Naive B cell (primary cell): ENCODE measurements around the gene PSMB3. TPM values are rescaled to one million over a fixed set of nuclear protein-coding genes. Genes with fewer than 3 reads are reported as not detected.
A peak's percentile ranks its signal among the peaks of the same experiment; 100 is the strongest.
"Not testable (repeated sequence)": the region's sequence is repeated elsewhere in the genome, so short reads cannot be mapped to it uniquely, and the experiment has no call there.

ENCODE experiments used
- ATAC-seq, 2 donors: fragments of 150-1000 bp; cut with Tn5 transposase; 2 replicates each; pipeline ENCODE4 v1.10.0; 2021; ENCODE audit warnings: low read depth in 2 of 2, mild to moderate bottlenecking in 2 of 2, moderate library complexity in 2 of 2
- DNase-seq: peaks from one replicate; pipeline ENCODE4 v3.0.0; 2022
- H3K27ac Mint-ChIP-seq, 6 donors: one replicate each; pipeline ENCODE4 v1.8.0; 2020 to 2022; ENCODE audit warnings: mild to moderate bottlenecking in 6 of 6, mixed read lengths in 6 of 6, moderate library complexity in 5 of 6, inconsistent platforms in 2 of 6
- H3K27me3 Mint-ChIP-seq, 3 donors: one replicate each; pipeline ENCODE4 v1.8.0; 2021 to 2022; ENCODE audit warnings: mixed read lengths in 3 of 3, mild to moderate bottlenecking in 1 of 3
- H3K36me3 Mint-ChIP-seq, 2 donors: one replicate each; pipeline ENCODE4 v1.8.0; 2020 to 2022; ENCODE audit warnings: mixed read lengths in 2 of 2, inconsistent platforms in 1 of 2, mild to moderate bottlenecking in 1 of 2
- H3K4me1 Mint-ChIP-seq, 3 donors: one replicate each; pipeline ENCODE4 v1.8.0; 2020 to 2022; ENCODE audit warnings: mixed read lengths in 3 of 3, inconsistent platforms in 1 of 3, mild to moderate bottlenecking in 1 of 3, moderate library complexity in 1 of 3
- H3K4me3 Mint-ChIP-seq, 8 donors: one replicate each; pipeline ENCODE4 v1.8.0; 2020 to 2022; ENCODE audit warnings: mild to moderate bottlenecking in 8 of 8, mixed read lengths in 8 of 8, moderate library complexity in 8 of 8, inconsistent platforms in 2 of 8
- H3K9me3 Mint-ChIP-seq, 7 donors: one replicate each; pipeline ENCODE4 v1.8.0; 2020 to 2022; ENCODE audit warnings: mixed read lengths in 7 of 7, mild to moderate bottlenecking in 5 of 7, inconsistent platforms in 2 of 7, moderate library complexity in 1 of 7
- polyA plus RNA-seq, 6 donors: library from polyadenylated mRNA; unstranded; fragments of 300-500 nt; fragmentation: Illumina TruSeq; gene quantifications; one replicate each; pipeline ENCODE4 v1.2.3, GENCODE V29; 2021; ENCODE audit warnings: low read depth in 6 of 6

PSMB3 gene
- polyA plus RNA-seq, 6 donors from 2014 or later, result 326 to 642 (median 411) TPM

DNA sequence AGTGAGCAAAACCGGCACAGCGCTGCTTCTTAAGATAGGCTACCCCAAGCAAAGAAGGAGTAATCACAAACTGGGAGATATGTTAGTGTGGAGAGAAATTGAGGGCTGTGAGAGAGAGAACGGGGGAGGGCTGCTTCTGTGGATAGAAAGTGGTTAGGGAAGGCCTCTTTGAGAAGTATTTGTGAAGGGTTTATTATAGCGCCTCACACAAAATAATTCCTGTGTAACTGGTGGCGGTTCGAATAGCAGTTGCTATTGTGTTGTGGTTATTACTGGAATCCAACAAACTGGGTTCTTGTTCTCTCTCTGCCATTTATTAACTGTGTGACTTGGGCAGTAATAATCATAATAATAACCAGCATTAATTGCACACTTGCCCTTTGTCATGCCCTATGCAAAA, 31.6 kb upstream of the PSMB3 start:
- Mint-ChIP-seq H3K4me1 (peaks cover 14 to 40% (median 16%) of the 10 kb centered on the region in 3 donors), H3K27ac (peak overlapping the region in 1 of 6 donors; percentile 68), H3K36me3 (peaks cover 0 to 33% of the 10 kb centered on the region in 2 donors), H3K27me3 (no peaks in the 10 kb centered on the region), H3K4me3 (no peak overlapping the region), H3K9me3 (no peaks in the 10 kb centered on the region)
- no peak for DNase-seq
- ATAC-seq, result no peak

DNA sequence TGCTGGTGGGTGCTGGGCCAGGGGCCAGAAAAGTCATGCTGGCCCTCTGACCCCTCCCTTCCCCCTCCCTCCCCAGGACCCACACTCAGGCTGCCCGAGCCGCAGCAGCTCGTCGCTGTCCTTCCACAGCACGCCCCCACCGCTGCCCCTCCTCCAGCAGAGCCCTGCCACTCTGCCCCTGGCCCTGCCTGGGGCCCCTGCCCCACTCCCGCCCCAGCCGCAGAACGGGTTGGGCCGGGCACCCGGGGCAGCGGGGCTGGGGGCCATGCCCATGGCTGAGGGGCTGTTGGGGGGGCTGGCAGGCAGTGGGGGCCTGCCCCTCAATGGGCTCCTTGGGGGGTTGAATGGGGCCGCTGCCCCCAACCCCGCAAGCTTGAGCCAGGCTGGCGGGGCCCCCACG, 30.7 kb upstream of the PSMB3 start:
- Mint-ChIP-seq H3K4me1 (peaks cover 14 to 42% (median 22%) of the 10 kb centered on the region in 3 donors), H3K36me3 (peaks cover 0 to 26% of the 10 kb centered on the region in 2 donors), H3K4me3 (no peak overlapping the region), H3K27ac (no peak overlapping the region), H3K9me3 (no peaks in the 10 kb centered on the region), H3K27me3 (no peaks in the 10 kb centered on the region)
- ATAC-seq (no peak), DNase-seq (no peak)

DNA sequence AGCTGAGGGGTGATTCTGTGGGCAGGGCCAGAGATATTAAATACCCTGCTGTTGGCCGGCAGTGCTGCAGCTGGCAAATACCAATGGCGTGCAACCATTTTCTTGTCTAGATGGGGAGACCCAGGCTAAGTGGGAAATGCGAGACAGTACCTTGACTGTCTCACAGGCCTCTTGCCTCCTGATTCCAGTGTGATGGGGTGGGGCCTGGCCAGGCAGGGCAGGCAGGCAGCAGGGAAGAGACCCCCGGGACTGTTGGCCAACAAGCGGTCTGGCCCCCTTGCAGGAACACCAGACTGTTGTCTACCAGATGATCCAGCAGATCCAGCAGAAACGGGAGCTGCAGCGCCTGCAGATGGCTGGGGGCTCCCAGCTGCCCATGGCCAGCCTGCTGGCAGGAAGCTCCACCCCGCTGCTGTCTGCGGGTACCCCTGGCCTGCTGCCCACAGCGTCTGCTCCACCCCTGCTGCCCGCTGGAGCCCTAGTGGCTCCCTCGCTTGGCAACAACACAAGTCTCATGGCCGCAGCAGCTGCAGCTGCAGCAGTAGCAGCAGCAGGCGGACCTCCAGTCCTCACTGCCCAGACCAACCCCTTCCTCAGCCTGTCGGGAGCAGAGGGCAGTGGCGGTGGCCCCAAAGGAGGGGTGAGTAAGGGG, 28.1 kb upstream of the PSMB3 start:
- peak overlapping the region in 1 of 6 donors; percentile 62 for H3K27ac Mint-ChIP-seq
- no peaks in the 10 kb centered on the region for H3K27me3 Mint-ChIP-seq
- H3K9me3 Mint-ChIP-seq, result peaks cover 0 to 4% (median 0%) of the 10 kb centered on the region in 7 donors
- no peak for DNase-seq
- H3K4me1 Mint-ChIP-seq, result peaks cover 29 to 48% (median 45%) of the 10 kb centered on the region in 3 donors
- no peak overlapping the region for H3K4me3 Mint-ChIP-seq
- H3K36me3 Mint-ChIP-seq, result peaks cover 0 to 7% of the 10 kb centered on the region in 2 donors
- no peak for ATAC-seq

DNA sequence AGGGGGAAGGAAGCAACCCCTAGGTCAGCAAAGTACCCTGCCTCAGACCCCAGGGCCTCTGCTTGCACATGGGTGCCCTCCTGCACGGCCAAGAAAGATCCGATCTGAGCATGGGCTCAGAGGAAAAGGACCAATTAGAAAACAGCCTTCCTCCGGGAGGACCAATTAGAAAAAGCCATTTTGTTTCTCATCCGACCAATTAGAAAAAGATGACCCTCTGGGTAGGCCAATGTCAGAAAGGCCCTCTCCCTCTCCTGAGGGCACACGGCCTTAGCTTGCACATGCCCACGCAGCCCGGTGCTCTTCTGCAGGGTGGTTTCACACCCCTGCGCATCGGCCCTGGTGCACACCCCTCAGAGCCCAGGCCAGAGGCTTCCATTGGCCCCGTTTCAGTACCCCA, 27.5 kb upstream of the PSMB3 start:
- Mint-ChIP-seq H3K4me3 (no peak overlapping the region), H3K36me3 (peaks cover 0 to 7% of the 10 kb centered on the region in 2 donors), H3K27me3 (no peaks in the 10 kb centered on the region), H3K4me1 (peaks cover 30 to 50% (median 47%) of the 10 kb centered on the region in 3 donors), H3K9me3 (peaks cover 0 to 4% (median 0%) of the 10 kb centered on the region in 7 donors), H3K27ac (peak overlapping the region in 1 of 6 donors; percentile 62)
- DNase-seq, result no peak
- no peak for ATAC-seq

DNA sequence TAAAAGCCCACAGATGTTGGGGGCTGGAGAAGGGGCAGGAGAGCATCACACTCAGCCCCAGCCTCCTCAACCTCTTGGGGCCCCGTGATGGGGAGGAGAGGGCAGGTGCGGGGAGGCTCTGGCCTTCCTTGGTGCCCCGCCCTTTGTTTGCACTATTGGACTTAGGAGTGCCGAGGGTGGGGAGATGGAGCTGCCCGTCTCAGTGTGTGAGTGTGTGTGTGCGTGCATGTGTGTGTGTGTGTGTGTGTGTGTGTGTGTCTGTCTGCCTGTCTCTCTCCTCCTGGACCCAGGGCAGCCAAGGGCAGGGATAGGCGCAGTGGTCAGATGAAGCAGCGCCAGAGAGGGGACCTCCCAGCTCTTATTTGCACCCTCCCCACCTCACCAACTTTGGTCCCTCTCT, 26.4 kb upstream of the PSMB3 start:
- peaks cover 34 to 53% (median 46%) of the 10 kb centered on the region in 3 donors for H3K4me1 Mint-ChIP-seq
- H3K27me3 Mint-ChIP-seq, ATAC-seq, DNase-seq, H3K9me3 Mint-ChIP-seq, H3K36me3 Mint-ChIP-seq: not testable (repeated sequence)
- H3K27ac Mint-ChIP-seq, result peak overlapping the region in 3 of 6 donors; percentile 35 to 78 (median 69)
- H3K4me3 Mint-ChIP-seq, result peak overlapping the region in 1 of 8 donors; percentile 42

DNA sequence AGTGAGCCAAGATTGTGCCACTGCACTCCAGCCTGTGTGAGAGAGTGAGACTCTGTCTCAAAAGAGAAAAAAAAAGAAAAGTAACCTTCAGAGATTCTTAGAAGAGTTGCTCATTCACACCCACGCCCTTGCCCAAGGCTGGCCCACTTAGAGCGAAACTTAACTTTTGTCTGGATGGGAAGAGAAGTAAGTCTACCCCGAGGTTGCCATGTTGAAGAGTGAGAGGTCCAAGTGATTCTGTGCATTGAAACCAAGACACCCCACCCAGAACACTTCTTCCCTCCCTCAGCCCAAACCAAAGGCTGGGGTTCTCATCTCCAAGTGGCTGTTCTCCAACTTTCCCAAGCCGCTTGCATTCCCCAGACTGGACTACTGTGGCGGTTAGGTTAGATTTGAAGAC, 24.8 kb upstream of the PSMB3 start:
- peaks cover 39 to 62% (median 54%) of the 10 kb centered on the region in 3 donors for H3K4me1 Mint-ChIP-seq
- ATAC-seq, result no peak
- no peaks in the 10 kb centered on the region for H3K27me3 Mint-ChIP-seq
- no peak for DNase-seq
- H3K36me3 Mint-ChIP-seq, result no peaks in the 10 kb centered on the region
- H3K27ac Mint-ChIP-seq, result peak overlapping the region; percentile 61 to 96 (median 92)
- peaks cover 0 to 4% (median 0%) of the 10 kb centered on the region in 7 donors for H3K9me3 Mint-ChIP-seq
- peak overlapping the region; percentile 63 to 96 (median 86) for H3K4me3 Mint-ChIP-seq

DNA sequence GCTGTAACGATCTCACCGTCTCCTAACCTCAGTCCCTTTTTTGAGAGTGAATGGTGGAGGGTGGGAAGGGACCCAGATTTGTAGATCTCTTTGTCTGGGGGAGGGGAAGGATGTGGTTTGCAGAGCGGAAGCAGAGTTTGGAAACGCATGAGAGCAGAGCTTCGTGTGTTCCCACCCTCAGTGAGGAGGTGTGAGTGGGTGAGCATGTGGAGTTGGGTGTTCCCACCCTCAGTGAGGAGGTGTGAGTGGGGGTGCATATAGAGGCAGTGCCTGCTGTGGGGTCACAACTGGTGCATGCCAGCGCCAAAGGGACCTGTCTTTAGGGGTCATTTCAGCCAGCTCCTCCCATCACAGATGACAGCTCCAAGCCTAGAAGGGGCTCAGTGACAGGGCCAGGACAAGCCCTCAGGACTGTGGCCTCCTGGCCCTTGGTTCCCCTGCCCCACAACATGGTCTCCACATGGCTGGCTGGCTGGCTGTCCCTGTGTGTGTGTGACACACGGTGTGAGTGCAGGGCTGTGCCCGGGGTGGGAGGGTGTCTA, 24.2 kb upstream of the PSMB3 start:
- peak; percentile 59 to 62 for ATAC-seq
- DNase-seq, result peak; percentile 75
- Mint-ChIP-seq H3K36me3 (no peaks in the 10 kb centered on the region), H3K4me1 (peaks cover 39 to 67% (median 57%) of the 10 kb centered on the region in 3 donors), H3K4me3 (peak overlapping the region; percentile 63 to 96 (median 86)), H3K9me3 (peaks cover 0 to 4% (median 0%) of the 10 kb centered on the region in 7 donors), H3K27me3 (no peaks in the 10 kb centered on the region), H3K27ac (peak overlapping the region; percentile 36 to 96 (median 92))

DNA sequence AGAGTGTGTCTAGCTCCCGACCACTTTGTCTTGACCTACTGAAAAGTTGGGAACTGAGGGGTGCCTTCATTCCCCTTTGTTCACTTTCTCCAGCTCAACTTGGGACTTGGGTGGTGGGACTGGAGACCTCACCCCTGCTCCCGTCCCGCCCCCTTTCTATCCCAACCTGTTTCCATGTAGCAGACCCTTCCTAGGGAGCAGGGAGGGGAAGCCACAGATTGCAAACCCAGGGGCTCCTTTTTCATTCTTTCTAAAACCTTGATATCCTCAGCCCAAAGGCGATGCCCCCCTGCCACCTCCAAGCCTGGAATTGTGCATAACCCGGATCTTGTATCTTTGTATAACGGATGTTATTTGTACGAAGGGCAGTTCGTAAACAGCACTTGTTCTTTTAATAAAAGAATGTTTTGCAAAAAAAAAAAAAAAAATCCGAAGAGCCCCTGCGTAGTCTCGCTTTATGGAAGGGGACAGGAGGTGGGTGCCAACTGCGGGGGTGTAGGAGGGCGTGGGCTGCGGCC, 23.1 kb upstream of the PSMB3 start:
- peak overlapping the region in 3 of 6 donors; percentile 14 to 82 (median 59) for H3K27ac Mint-ChIP-seq
- H3K27me3 Mint-ChIP-seq, result no peaks in the 10 kb centered on the region
- H3K4me3 Mint-ChIP-seq, result peak overlapping the region; percentile 63 to 96 (median 86)
- peaks cover 0 to 4% (median 0%) of the 10 kb centered on the region in 7 donors for H3K9me3 Mint-ChIP-seq
- DNase-seq (no peak), ATAC-seq (no peak)
- H3K36me3 Mint-ChIP-seq, result no peaks in the 10 kb centered on the region
- H3K4me1 Mint-ChIP-seq, result peaks cover 39 to 69% (median 67%) of the 10 kb centered on the region in 3 donors

DNA sequence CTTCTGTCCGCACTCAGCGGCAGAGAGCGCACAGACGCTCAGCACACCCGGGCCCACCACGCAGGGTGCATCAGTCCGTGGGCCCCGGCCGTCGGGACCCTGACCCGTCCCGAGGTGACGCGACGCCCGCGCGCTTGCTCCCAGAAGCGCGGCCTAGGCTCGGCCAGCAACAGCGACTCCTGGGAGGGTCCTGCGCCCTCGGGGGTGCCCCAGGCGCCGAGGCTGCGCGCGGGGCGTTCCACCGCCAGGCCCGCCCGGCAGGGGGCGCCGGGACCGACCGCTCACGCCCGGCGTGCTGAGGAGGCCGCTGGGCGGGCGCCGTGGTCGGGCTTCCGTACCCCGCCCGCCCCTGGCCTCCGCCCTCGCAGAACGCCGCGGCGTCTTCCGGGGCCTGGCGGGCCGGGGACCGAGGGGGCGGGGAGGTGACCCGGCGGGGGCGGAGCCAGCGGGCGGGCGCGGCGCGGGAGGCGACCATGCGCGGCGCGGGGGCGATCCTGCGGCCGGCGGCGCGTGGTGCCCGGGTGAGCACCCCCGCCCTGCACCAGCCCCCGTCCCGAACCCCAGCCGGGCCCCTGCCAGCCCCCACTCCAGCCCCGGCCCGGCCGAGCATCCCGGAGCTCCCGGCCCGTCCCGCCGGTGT, 22.5 kb upstream of the PSMB3 start, which contains the start of gene CISD3:
Gene CISD3 (plus strand): TSS at position 456 of the 640 bp plus-strand sequence. CDS start 18 bp downstream, at position 474.
- Mint-ChIP-seq H3K36me3 (no peaks in the 10 kb centered on the region), H3K4me3 (peak within 1 kb of the TSS; percentile 89 to 98 (median 94)), H3K27ac (peak within 1 kb of the TSS; percentile 87 to 97 (median 96)), H3K9me3 (peaks cover 0 to 4% (median 0%) of the 10 kb centered on the region in 7 donors), H3K27me3 (no peaks in the 10 kb centered on the region), H3K4me1 (peaks cover 39 to 73% (median 72%) of the 10 kb centered on the region in 3 donors)
- ATAC-seq, result peak; percentile 86
- DNase-seq, result peak; percentile 88

DNA sequence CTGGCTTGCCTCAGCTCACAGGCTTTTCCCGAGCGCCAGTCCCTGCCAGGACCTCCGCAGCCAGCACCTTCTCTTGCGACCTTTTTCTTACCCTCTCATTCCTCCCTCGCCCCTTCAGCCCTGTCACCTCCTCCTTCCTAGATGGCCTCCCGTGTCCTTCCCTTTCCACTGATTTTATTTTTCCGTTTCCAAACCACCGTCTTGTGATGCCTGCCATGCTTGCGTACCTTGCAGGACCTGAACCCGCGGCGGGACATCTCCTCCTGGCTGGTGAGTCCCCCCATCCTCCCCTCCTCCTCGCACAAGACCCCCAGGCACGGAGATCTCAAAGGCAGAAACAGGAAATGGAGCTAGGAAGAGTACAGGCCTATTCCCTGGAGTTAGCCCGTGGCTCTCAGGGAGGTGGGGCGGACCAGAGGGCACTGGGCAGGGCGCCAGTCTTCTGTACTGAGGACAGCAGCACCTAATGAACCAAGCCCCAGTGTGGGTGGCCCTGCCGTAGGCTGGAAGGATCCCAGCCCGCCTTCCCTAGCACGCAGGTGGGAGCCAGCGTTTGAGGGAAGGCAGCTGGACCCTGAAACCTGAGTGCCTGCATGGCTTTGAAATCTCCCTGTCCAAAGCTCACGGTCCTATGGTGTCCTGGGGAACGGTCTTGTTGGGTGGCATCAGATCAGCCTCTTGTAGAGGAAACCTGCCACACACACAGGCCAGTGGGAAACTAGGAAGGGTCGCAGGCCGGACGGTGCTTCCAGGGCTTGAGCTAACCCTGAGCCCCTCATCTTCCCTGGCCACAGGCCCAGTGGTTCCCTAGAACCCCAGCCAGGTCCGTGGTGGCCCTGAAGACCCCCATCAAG, 21.8 kb upstream of the PSMB3 start:
- H3K27me3 Mint-ChIP-seq, result no peaks in the 10 kb centered on the region
- DNase-seq, result no peak
- ATAC-seq, result no peak
- H3K36me3 Mint-ChIP-seq, result no peaks in the 10 kb centered on the region
- peaks cover 39 to 75% (median 68%) of the 10 kb centered on the region in 3 donors for H3K4me1 Mint-ChIP-seq
- H3K4me3 Mint-ChIP-seq, result peak overlapping the region; percentile 89 to 98 (median 94)
- H3K27ac Mint-ChIP-seq, result peak overlapping the region; percentile 87 to 97 (median 96)
- H3K9me3 Mint-ChIP-seq, result peaks cover 0 to 4% (median 0%) of the 10 kb centered on the region in 7 donors

DNA sequence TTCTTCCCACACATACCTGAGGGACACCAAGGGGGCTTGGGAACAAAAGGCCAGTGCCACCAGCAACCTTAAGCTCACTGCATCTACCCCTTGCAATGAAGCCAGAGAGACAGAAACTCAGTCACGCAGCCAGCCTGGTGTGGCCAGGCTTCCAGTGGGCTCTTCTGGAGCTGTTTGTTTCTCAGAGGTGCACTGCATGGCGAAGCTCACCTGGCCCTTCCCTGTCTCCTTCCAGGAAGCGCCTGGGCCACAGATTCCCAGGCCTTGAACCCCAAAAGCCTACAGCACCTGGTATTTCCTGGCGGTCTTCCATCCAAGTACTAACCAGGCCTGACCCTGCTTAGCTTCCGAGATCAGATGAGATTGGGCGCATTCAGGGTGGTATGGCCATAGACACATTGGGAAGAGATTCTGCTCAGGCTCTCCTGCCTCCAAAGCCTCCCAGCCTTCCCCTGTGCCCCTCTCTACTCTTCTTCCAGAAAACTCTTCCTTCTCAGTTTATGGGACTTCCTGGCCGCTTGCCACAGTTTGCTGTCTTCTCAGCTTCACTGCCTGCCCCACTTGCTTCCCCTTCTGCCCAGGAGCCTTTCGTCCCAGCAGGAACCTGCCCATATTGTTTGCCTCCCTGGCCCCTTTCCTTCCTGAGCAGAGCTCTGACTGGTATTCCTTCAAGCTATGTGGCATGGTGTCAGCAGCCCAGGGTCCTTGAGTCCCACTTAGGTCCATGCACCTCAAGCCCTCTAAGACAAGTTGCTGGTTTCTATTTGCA, 20.8 kb upstream of the PSMB3 start:
- no peak for ATAC-seq
- H3K4me3 Mint-ChIP-seq, result peak overlapping the region; percentile 31 to 98 (median 91)
- peaks cover 0 to 4% (median 0%) of the 10 kb centered on the region in 7 donors for H3K9me3 Mint-ChIP-seq
- no peaks in the 10 kb centered on the region for H3K27me3 Mint-ChIP-seq
- peaks cover 39 to 69% (median 63%) of the 10 kb centered on the region in 3 donors for H3K4me1 Mint-ChIP-seq
- no peaks in the 10 kb centered on the region for H3K36me3 Mint-ChIP-seq
- H3K27ac Mint-ChIP-seq, result peak overlapping the region; percentile 45 to 97 (median 84)
- DNase-seq, result no peak
